Fibroblast of skin of back (primary cell): ENCODE data around the gene IKBKE.

Source experiments
- DNase-seq: peaks from one replicate; pipeline ENCODE4 v3.0.0-alpha.2; 2013

IKBKE gene

GRCh38 chr1:206455666-206456344 lies 14.5 kb upstream of the IKBKE start:
- DNase-seq = no peak

- DNase-seq = peak; percentile 27
These were observed 13.5 kb upstream of the IKBKE start for GRCh38 chr1:206456577-206457370.

GRCh38 chr1:206457408-206458120 lies 12.7 kb upstream of the IKBKE start:
- peak; percentile 34 for DNase-seq

- no peak for DNase-seq
These were observed 10.6 kb upstream of the IKBKE start for GRCh38 chr1:206459703-206460102.

- no peak for DNase-seq
These were observed 9.3 kb upstream of the IKBKE start for GRCh38 chr1:206460836-206461426.

- peak; percentile 65 for DNase-seq
These were observed 8.4 kb upstream of the IKBKE start for GRCh38 chr1:206461602-206462455.

GRCh38 chr1:206463137-206463536 lies 7.1 kb upstream of the IKBKE start:
- no peak for DNase-seq

- no peak for DNase-seq
These were observed 6.4 kb upstream of the IKBKE start for GRCh38 chr1:206463911-206464310.

GRCh38 chr1:206464456-206464964 lies 5.8 kb upstream of the IKBKE start:
- DNase-seq = peak; percentile 72

DNA sequence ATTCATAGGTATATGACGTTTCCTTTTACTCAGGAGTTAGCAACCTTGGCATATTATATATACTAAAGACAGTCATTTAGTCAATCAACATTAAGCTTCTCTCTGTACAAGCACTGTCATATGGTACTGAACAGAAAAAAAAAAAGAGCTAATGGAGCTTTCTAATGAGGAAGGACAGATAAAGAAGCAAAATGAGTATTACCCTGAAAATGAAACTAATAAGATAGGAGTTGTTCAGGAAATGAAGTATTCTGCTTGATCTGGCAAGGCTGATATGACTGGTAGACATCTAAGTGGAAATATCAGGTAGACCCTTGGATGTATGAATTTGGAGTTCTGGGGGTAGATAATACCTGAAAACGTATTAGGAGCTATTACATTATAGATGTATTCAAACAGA lies 4.3 kb upstream of the IKBKE start:
- no peak for DNase-seq

DNA sequence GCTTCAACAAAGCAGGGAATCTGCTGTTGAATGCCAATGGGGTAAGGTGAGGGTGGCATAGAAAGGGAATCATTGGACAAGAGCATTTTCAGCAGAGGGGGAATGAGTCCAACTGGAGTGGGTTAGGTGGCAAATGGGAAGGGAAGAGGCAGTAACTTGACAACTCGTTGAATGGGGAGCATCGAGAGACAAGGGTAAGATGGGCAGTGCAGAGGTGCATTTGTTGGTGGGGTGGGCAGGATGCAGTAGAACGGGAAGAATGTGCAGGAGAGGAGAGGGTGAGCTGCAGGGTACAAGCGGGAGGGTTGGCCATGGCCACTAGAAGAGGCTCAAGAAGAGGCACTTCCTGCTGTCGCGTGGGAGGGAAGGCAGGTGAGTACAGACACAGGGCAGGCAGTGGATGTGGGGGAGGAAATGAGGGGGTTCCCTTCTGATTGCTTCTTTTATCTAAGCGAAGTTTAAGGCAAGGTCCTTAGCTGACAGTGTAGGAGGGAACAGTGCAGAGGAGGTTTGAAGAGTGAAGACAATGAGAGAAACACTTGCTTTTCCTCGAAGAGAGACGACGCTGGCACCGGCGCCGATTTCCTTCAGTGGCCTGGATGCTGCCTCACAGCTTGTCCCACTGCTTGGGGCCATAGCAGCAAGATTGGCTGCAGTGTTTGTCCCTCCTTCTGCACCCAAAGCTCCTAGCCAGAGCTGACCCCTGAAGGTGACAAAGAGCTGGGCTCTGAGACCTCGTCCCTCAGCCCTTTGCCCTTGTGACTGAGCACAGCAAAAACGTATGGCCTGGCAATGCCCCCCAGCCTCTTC lies 3.2 kb upstream of the IKBKE start:
- no peak for DNase-seq

DNA sequence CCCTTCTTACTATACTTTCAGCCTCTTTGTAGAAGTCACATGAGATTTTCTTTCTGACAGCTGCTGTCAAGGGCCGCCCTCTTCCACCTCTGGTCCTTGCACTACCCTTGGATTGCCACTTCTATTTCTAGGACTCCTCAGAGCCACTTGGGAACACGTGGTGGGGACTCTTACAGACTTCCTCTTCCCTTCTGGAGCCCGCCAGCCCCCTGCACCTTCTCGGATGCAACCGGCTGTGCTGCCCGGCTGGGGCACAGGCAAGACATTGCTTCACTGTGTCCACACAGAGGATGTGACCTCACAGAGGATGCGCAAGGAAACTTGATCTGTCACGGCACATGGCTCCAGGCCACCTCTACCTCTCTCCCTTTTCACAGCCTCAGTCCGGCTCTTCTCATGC lies 2.4 kb upstream of the IKBKE start:
- DNase-seq = peak; percentile 28

GRCh38 chr1:206468571-206468970 lies 1.7 kb upstream of the IKBKE start:
- DNase-seq = peak; percentile 15

GRCh38 chr1:206469411-206469932 lies 804 bp upstream of the IKBKE start:
- no peak for DNase-seq

- peak; percentile 85 for DNase-seq
These were observed 577 bp downstream of the IKBKE start for GRCh38 chr1:206470692-206471414.

GRCh38 chr1:206471415-206471801 lies 1.1 kb downstream of the IKBKE start:
- no peak for DNase-seq

DNA sequence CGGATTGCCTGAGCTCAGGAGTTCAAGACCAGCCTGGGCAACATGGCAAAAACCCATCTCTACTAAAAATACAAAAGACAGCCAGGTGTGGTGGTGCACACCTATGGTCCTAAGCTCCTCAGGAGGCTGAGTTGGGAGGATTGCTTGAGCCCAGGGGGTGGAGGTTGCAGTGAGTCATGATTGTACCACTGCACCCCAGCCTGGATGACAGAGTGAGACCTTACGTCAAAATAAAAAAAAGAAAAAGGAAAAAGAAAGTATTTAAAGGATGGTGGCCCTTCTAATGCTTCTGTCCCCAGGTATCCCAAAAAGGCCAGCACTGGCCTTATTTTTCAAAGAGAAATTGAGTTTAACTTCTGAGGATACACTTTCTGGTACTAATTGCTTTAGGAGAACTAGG lies 1.7 kb downstream of the IKBKE start:
- DNase-seq = no peak

GRCh38 chr1:206472454-206472853 lies 2.2 kb downstream of the IKBKE start:
- DNase-seq = peak; percentile 40

- DNase-seq = no peak
These were observed 2.6 kb downstream of the IKBKE start for GRCh38 chr1:206472886-206473285.

GRCh38 chr1:206476058-206476457 lies 5.8 kb downstream of the IKBKE start:
- no peak for DNase-seq
